DOHH2 (cell line): Measurements from ENCODE around the gene POLRMT.

Experiments
- H3F3A ChIP-seq: fragments of 200-600 bp; sonication (generic), shearing (Covaris generic); 2 replicates; pipeline ENCODE4 v1.6.0; 2016; ENCODE audit warnings: antibody characterized with exemption, mild to moderate bottlenecking; ENCODE audit not compliant: control insufficient read depth, insufficient read depth
- H3K27ac ChIP-seq: fragments of 200-600 bp; sonication (generic); 2 replicates; pipeline ENCODE4 v1.5.1; 2014; ENCODE audit warnings: low read depth, mild to moderate bottlenecking, low read length, moderate library complexity
- H3K27me3 ChIP-seq: fragments of 200-600 bp; sonication (generic); 2 replicates; pipeline ENCODE4 v1.6.1; 2014; ENCODE audit warnings: mild to moderate bottlenecking, low read length, mixed read lengths; ENCODE audit not compliant: control insufficient read depth
- H3K36me3 ChIP-seq: fragments of 200-600 bp; sonication (generic); 2 replicates; pipeline ENCODE4 v1.6.1; 2014; ENCODE audit warnings: mild to moderate bottlenecking, low read length, moderate library complexity, mixed read lengths; ENCODE audit not compliant: control insufficient read depth
- H3K4me1 ChIP-seq: fragments of 200-600 bp; sonication (generic); 2 replicates; pipeline ENCODE4 v1.6.1; 2014; ENCODE audit warnings: mild to moderate bottlenecking, low read length, mixed read lengths; ENCODE audit not compliant: control insufficient read depth
- H3K4me2 ChIP-seq: fragments of 200-600 bp; sonication (generic); 2 replicates; pipeline ENCODE4 v1.6.0; 2014; ENCODE audit warnings: mild to moderate bottlenecking, low read length, moderate library complexity
- H3K4me3 ChIP-seq: fragments of 200-600 bp; sonication (generic); 2 replicates; pipeline ENCODE4 v1.5.1; 2014; ENCODE audit warnings: mild to moderate bottlenecking, low read length, mixed read lengths
- H3K79me2 ChIP-seq: fragments of 200-600 bp; sonication (generic); 2 replicates; pipeline ENCODE4 v1.6.1; 2014; ENCODE audit warnings: mild to moderate bottlenecking, low read length, mixed read lengths; ENCODE audit not compliant: control insufficient read depth
- H3K9me2 ChIP-seq: fragments of 200-600 bp; sonication (generic); replicated peaks from 2 replicates; pipeline ENCODE4 v1.6.1; 2014; ENCODE audit warnings: mild to moderate bottlenecking, low read length, mixed read lengths; ENCODE audit not compliant: control insufficient read depth
- H3K9me3 ChIP-seq: fragments of 200-600 bp; sonication (generic); 2 replicates; pipeline ENCODE4 v1.6.1; 2014; ENCODE audit warnings: antibody characterized with exemption, low read length, mixed read lengths; ENCODE audit not compliant: control insufficient read depth, insufficient read depth
- H4K20me1 ChIP-seq: fragments of 200-600 bp; sonication (generic); 2 replicates; pipeline ENCODE4 v1.6.0; 2014; ENCODE audit warnings: low read depth, mild to moderate bottlenecking, antibody characterized with exemption, low read length, moderate library complexity; ENCODE audit not compliant: control insufficient read depth, insufficient read depth
- CTCF ChIP-seq: fragments of 200-600 bp; sonication (generic); IDR thresholded peaks from one replicate; pipeline ENCODE4 v1.5.1; 2014; ENCODE audit warnings: antibody characterized with exemption, mild to moderate bottlenecking, low read depth, low read length; ENCODE audit not compliant: poor library complexity, severe bottlenecking
- EZH2phosphoT487 ChIP-seq: fragments of 200-600 bp; sonication (generic); IDR thresholded peaks from 2 replicates; pipeline ENCODE4 v1.6.1; 2017; ENCODE audit warnings: borderline replicate concordance, mild to moderate bottlenecking, antibody characterized with exemption, low read length, moderate library complexity, mixed read lengths

The POLRMT gene

GRCh38 chr19:616062-616700 is 17.2 kb downstream of the POLRMT start:
- H3K9me3 ChIP-seq, result no peaks in the 10 kb centered on the region
- no peaks in the 10 kb centered on the region for H3K27me3 ChIP-seq
- H3K36me3 ChIP-seq, result peaks cover 36% of the 10 kb centered on the region
- peaks cover under 1% of the 10 kb centered on the region; the same call in 1 of the 2 replicates for H3K4me1 ChIP-seq
- no peaks in the 10 kb centered on the region for H3K9me2 ChIP-seq
- no peaks in the 10 kb centered on the region for H3F3A ChIP-seq
- H4K20me1 ChIP-seq, result no peaks in the 10 kb centered on the region
- no peak overlapping the region for H3K4me2 ChIP-seq
- no peaks in the 10 kb centered on the region for H3K79me2 ChIP-seq
- no peak overlapping the region for H3K27ac ChIP-seq
- H3K4me3 ChIP-seq, result no peak overlapping the region
- no peak for TF ChIP-seq EZH2phosphoT487
- TF ChIP-seq CTCF, result no peak

DNA sequence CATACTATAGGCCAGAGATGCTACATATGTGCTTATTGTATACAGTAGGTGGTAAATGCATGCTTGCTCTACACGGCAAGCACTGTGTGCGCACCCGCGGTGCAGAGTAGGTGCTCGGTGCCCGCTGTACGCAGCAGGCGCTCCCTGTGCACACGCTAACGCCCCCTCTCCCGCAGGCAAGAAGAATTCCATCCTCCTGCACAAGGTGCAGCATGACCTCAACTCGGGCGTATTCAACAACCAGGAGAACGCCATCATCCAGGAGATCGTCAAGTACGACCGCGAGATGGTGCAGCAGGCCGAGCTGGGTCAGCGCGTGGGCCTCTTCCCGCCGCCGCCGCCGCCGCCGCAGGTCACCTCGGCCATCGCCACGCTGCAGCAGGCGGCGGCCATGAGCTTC is 17.7 kb downstream of the POLRMT start:
- Histone ChIP-seq H4K20me1 (no peaks in the 10 kb centered on the region), H3K4me2 (no peak overlapping the region), H3K4me1 (peaks cover 7% of the 10 kb centered on the region)

GRCh38 chr19:613732-614567 is 19.4 kb downstream of the POLRMT start:
- H3K27ac ChIP-seq, result no peak overlapping the region
- H3K4me3 ChIP-seq, result no peak overlapping the region
- peaks cover 21% of the 10 kb centered on the region for H3K36me3 ChIP-seq
- no peaks in the 10 kb centered on the region for H3K79me2 ChIP-seq
- H3K27me3 ChIP-seq, result no peaks in the 10 kb centered on the region
- H4K20me1 ChIP-seq, result no peaks in the 10 kb centered on the region
- H3K9me3 ChIP-seq, result no peaks in the 10 kb centered on the region
- H3K9me2 ChIP-seq, result no peaks in the 10 kb centered on the region
- no peaks in the 10 kb centered on the region for H3F3A ChIP-seq
- H3K4me1 ChIP-seq, result peaks cover 12% of the 10 kb centered on the region
- H3K4me2 ChIP-seq, result no peak overlapping the region
- TF ChIP-seq EZH2phosphoT487, result no peak
- no peak for TF ChIP-seq CTCF

More for the DNA sequence above, 17.7 kb downstream of the POLRMT start:
- Histone ChIP-seq H3F3A (no peaks in the 10 kb centered on the region), H3K79me2 (no peaks in the 10 kb centered on the region), H3K9me2 (no peaks in the 10 kb centered on the region), H3K27me3 (no peaks in the 10 kb centered on the region), H3K9me3 (no peaks in the 10 kb centered on the region), H3K36me3 (peaks cover 36% of the 10 kb centered on the region), H3K4me3 (no peak overlapping the region), H3K27ac (no peak overlapping the region)
- TF ChIP-seq CTCF (no peak), EZH2phosphoT487 (no peak)
